Astrocyte of the cerebellum (primary cell): ENCODE data around the gene TMEM225B.
"Not testable (repeated sequence)": the region's sequence is repeated elsewhere in the genome, so short reads cannot be mapped to it uniquely, and the experiment has no call there.

ENCODE experiments used
- DNase-seq: peaks from one replicate; pipeline ENCODE4 v3.0.0-alpha.2; 2011; ENCODE audit warnings: low read depth
- H3K4me3 ChIP-seq: 2 replicates; pipeline ENCODE4 v1.5.1; 2011; ENCODE audit warnings: mild to moderate bottlenecking, low read depth, low read length, moderate library complexity
- in situ Hi-C: cut with HindIII; loops from 2 replicates; pipeline ENCODE4 v1.10.0; 2017; ENCODE audit warnings: low sequenced_read_pairs
- TF ChIP-seq, protein P1 (sequence below): IDR thresholded peaks from 2 replicates; pipeline ENCODE4 v1.5.1; 2012; ENCODE audit warnings: low read length, low read depth, moderate library complexity, mild to moderate bottlenecking; ENCODE audit errors: missing control alignments

Gene TMEM225B

GRCh38 chr7:99597762-99598501 lies at the start of gene TMEM225B:
Gene TMEM225B, plus strand, starts transcription at chr7:99598267. Its CDS starts 6,122 bp downstream, at chr7:99604389.
- in situ Hi-C loops, result no loop called here
- TF ChIP-seq, protein P1, sequence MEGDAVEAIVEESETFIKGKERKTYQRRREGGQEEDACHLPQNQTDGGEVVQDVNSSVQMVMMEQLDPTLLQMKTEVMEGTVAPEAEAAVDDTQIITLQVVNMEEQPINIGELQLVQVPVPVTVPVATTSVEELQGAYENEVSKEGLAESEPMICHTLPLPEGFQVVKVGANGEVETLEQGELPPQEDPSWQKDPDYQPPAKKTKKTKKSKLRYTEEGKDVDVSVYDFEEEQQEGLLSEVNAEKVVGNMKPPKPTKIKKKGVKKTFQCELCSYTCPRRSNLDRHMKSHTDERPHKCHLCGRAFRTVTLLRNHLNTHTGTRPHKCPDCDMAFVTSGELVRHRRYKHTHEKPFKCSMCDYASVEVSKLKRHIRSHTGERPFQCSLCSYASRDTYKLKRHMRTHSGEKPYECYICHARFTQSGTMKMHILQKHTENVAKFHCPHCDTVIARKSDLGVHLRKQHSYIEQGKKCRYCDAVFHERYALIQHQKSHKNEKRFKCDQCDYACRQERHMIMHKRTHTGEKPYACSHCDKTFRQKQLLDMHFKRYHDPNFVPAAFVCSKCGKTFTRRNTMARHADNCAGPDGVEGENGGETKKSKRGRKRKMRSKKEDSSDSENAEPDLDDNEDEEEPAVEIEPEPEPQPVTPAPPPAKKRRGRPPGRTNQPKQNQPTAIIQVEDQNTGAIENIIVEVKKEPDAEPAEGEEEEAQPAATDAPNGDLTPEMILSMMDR, result no peak
- DNase-seq, result no peak
- H3K4me3 ChIP-seq, result no peak within 1 kb of the TSS

- H3K4me3 ChIP-seq, in situ Hi-C loops, DNase-seq: not testable (repeated sequence)
Observed at GRCh38 chr7:99549545-99549944, 48.5 kb upstream of the TMEM225B start.

DNA sequence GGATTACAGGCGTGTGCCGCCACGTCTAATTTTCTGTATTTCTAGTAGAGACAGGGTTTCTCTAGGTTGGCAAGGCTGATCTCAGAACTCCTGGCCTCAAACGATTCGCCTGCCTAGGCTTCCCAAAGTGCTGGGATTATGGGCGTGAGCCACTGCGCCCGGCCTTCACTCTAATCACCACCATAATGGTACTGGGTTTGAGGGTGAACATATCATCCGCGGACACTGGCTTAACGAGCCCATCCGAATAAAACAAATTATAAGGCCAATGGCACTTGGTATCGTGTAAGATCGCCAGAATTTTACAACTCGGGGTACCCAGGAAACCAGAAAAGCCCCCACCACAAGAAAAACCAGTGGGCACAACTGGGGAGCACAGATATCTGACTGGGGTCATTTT lies 46.7 kb upstream of the TMEM225B start:
- in situ Hi-C loops, result no loop called here

GRCh38 chr7:99551767-99552463 lies 46.2 kb upstream of the TMEM225B start, which contains the start of gene FAM200A:
Gene FAM200A, minus strand, starts transcription at chr7:99552114. Its CDS starts 3,707 bp downstream, at chr7:99548407.
- TF ChIP-seq, protein P1, result no peak
- peak; percentile 80 for DNase-seq
- in situ Hi-C loops, result no loop called here
- peak within 1 kb of the TSS; percentile 87 for H3K4me3 ChIP-seq

More for the DNA sequence above, 46.7 kb upstream of the TMEM225B start:
- TF ChIP-seq, protein P1, result no peak
- no peak for DNase-seq
- H3K4me3 ChIP-seq, result peak overlapping the region; percentile 87

- DNase-seq, result no peak
- TF ChIP-seq, protein P1, result no peak
- H3K4me3 ChIP-seq, result no peak overlapping the region
- in situ Hi-C loops, result no loop called here
Observed at GRCh38 chr7:99553039-99553438, 45.0 kb upstream of the TMEM225B start.

GRCh38 chr7:99554939-99555338 lies 43.1 kb upstream of the TMEM225B start:
- no peak for DNase-seq
- in situ Hi-C loops, result loop anchor here (5.0 kb wide), 1 partner anchor 78 kb away; no protein-coding TSS in a partner anchor
- H3K4me3 ChIP-seq, result no peak overlapping the region
- TF ChIP-seq, protein P1, result no peak

DNA sequence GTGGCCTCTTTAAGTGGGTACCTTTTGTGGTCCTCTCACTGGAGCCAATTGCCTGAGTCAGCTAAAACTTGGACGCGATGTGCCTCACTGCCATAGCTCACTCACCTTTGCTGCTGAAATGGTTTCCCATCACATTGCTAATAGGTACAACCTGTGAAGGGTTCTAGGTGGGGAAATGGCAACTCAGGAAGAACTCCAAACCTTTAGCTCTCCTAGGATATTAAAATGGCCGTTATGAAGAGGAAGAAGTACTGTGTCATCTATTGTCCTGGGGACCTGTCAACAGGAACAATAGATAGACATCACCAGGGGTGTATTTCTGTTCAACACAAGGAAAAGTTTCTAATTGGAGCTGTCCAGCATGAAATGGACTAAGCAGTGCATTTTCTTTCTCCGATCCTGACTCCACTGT lies 40.9 kb upstream of the TMEM225B start:
- peak overlapping the region; percentile 97 for H3K4me3 ChIP-seq
- in situ Hi-C loops, result loop anchor here (5.0 kb wide), 1 partner anchor 80 kb away; no protein-coding TSS in a partner anchor
- TF ChIP-seq, protein P1, result no peak
- no peak for DNase-seq
